DOHH2 (cell line): ENCODE measurements around the gene PSG4.
"Not testable (repeated sequence)": the region's sequence is repeated elsewhere in the genome, so short reads cannot be mapped to it uniquely, and the experiment has no call there.

ENCODE experiments used
- H3F3A ChIP-seq: fragments of 200-600 bp; sonication (generic), shearing (Covaris generic); 2 replicates; pipeline ENCODE4 v1.6.0; 2016; ENCODE audit warnings: antibody characterized with exemption, mild to moderate bottlenecking; ENCODE audit not compliant: control insufficient read depth, insufficient read depth
- H3K27ac ChIP-seq: fragments of 200-600 bp; sonication (generic); 2 replicates; pipeline ENCODE4 v1.5.1; 2014; ENCODE audit warnings: low read depth, mild to moderate bottlenecking, low read length, moderate library complexity
- H3K27me3 ChIP-seq: fragments of 200-600 bp; sonication (generic); 2 replicates; pipeline ENCODE4 v1.6.1; 2014; ENCODE audit warnings: mild to moderate bottlenecking, low read length, mixed read lengths; ENCODE audit not compliant: control insufficient read depth
- H3K36me3 ChIP-seq: fragments of 200-600 bp; sonication (generic); 2 replicates; pipeline ENCODE4 v1.6.1; 2014; ENCODE audit warnings: mild to moderate bottlenecking, low read length, moderate library complexity, mixed read lengths; ENCODE audit not compliant: control insufficient read depth
- H3K4me1 ChIP-seq: fragments of 200-600 bp; sonication (generic); 2 replicates; pipeline ENCODE4 v1.6.1; 2014; ENCODE audit warnings: mild to moderate bottlenecking, low read length, mixed read lengths; ENCODE audit not compliant: control insufficient read depth
- H3K4me2 ChIP-seq: fragments of 200-600 bp; sonication (generic); 2 replicates; pipeline ENCODE4 v1.6.0; 2014; ENCODE audit warnings: mild to moderate bottlenecking, low read length, moderate library complexity
- H3K4me3 ChIP-seq: fragments of 200-600 bp; sonication (generic); 2 replicates; pipeline ENCODE4 v1.5.1; 2014; ENCODE audit warnings: mild to moderate bottlenecking, low read length, mixed read lengths
- H3K79me2 ChIP-seq: fragments of 200-600 bp; sonication (generic); 2 replicates; pipeline ENCODE4 v1.6.1; 2014; ENCODE audit warnings: mild to moderate bottlenecking, low read length, mixed read lengths; ENCODE audit not compliant: control insufficient read depth
- H3K9me2 ChIP-seq: fragments of 200-600 bp; sonication (generic); replicated peaks from 2 replicates; pipeline ENCODE4 v1.6.1; 2014; ENCODE audit warnings: mild to moderate bottlenecking, low read length, mixed read lengths; ENCODE audit not compliant: control insufficient read depth
- H3K9me3 ChIP-seq: fragments of 200-600 bp; sonication (generic); 2 replicates; pipeline ENCODE4 v1.6.1; 2014; ENCODE audit warnings: antibody characterized with exemption, low read length, mixed read lengths; ENCODE audit not compliant: control insufficient read depth, insufficient read depth
- H4K20me1 ChIP-seq: fragments of 200-600 bp; sonication (generic); 2 replicates; pipeline ENCODE4 v1.6.0; 2014; ENCODE audit warnings: low read depth, mild to moderate bottlenecking, antibody characterized with exemption, low read length, moderate library complexity; ENCODE audit not compliant: control insufficient read depth, insufficient read depth

The PSG4 gene

GRCh38 chr19:43181869-43182771, 23.3 kb downstream of the PSG4 start:
- H3K4me1 ChIP-seq, H3K4me2 ChIP-seq, H3K36me3 ChIP-seq, H3K4me3 ChIP-seq, H3K27me3 ChIP-seq, H4K20me1 ChIP-seq, H3F3A ChIP-seq, H3K9me2 ChIP-seq, H3K9me3 ChIP-seq, H3K79me2 ChIP-seq, H3K27ac ChIP-seq: not testable (repeated sequence)

- H3K9me2 ChIP-seq, H3K4me3 ChIP-seq, H3K79me2 ChIP-seq, H4K20me1 ChIP-seq, H3K27me3 ChIP-seq, H3F3A ChIP-seq, H3K9me3 ChIP-seq, H3K27ac ChIP-seq, H3K4me2 ChIP-seq, H3K4me1 ChIP-seq, H3K36me3 ChIP-seq: not testable (repeated sequence)
Measured at GRCh38 chr19:43179569-43180147, 25.8 kb downstream of the PSG4 start.

- not testable (repeated sequence) for H3K4me2 ChIP-seq, H3F3A ChIP-seq, H3K4me3 ChIP-seq, H3K9me2 ChIP-seq, H3K4me1 ChIP-seq, H3K9me3 ChIP-seq, H3K79me2 ChIP-seq, H3K27me3 ChIP-seq, H4K20me1 ChIP-seq, H3K27ac ChIP-seq, H3K36me3 ChIP-seq
Measured at GRCh38 chr19:43178577-43178976, 26.9 kb downstream of the PSG4 start.

GRCh38 chr19:43165906-43166305, 39.5 kb downstream of the PSG4 start:
- H3K9me2 ChIP-seq, H3F3A ChIP-seq, H4K20me1 ChIP-seq, H3K4me1 ChIP-seq, H3K9me3 ChIP-seq, H3K4me2 ChIP-seq, H3K27me3 ChIP-seq, H3K79me2 ChIP-seq, H3K4me3 ChIP-seq, H3K36me3 ChIP-seq, H3K27ac ChIP-seq: not testable (repeated sequence)

- H4K20me1 ChIP-seq, H3K27me3 ChIP-seq, H3K4me3 ChIP-seq, H3K4me2 ChIP-seq, H3K79me2 ChIP-seq, H3F3A ChIP-seq, H3K36me3 ChIP-seq, H3K27ac ChIP-seq, H3K4me1 ChIP-seq, H3K9me3 ChIP-seq, H3K9me2 ChIP-seq: not testable (repeated sequence)
Measured at GRCh38 chr19:43163135-43163534, 42.3 kb downstream of the PSG4 start.

GRCh38 chr19:43162261-43162660, 43.2 kb downstream of the PSG4 start:
- not testable (repeated sequence) for H3K4me1 ChIP-seq, H4K20me1 ChIP-seq, H3K4me2 ChIP-seq, H3F3A ChIP-seq, H3K9me3 ChIP-seq, H3K4me3 ChIP-seq, H3K27me3 ChIP-seq, H3K27ac ChIP-seq, H3K9me2 ChIP-seq, H3K79me2 ChIP-seq, H3K36me3 ChIP-seq
